SK-N-SH (cell line): ENCODE data around the gene PRIM2. TPM values are rescaled to one million over a fixed set of nuclear protein-coding genes. Genes with fewer than 3 reads are reported as not detected.

Source experiments
- CTCF ChIA-PET: fragments of 300-600, 350-600 bp; formaldehyde crosslinking; extraction: SDS; loops from one replicate; lab custom pipeline; 2021; lab: Yijun Ruan, JAX
- POLR2A ChIA-PET: fragments of 350-600 bp; sonication (Branson Sonifier 250); formaldehyde crosslinking; extraction: SDS; loops from one replicate; lab custom pipeline; 2020; ENCODE audit warnings: antibody characterized with exemption, inconsistent platforms; lab: Yijun Ruan, JAX
- DNase-seq: peaks from one replicate; pipeline ENCODE4 v3.0.0; 2012
- H2AFZ ChIP-seq: fragments of 200-600 bp; sonication (generic); 2 replicates; pipeline ENCODE4 v1.8.1; 2016; ENCODE audit warnings: antibody characterized with exemption, mild to moderate bottlenecking, low read depth
- H3F3A ChIP-seq: fragments of 200-600 bp; sonication (generic); replicated peaks from 2 replicates; pipeline ENCODE3; 2016; ENCODE audit warnings: antibody characterized with exemption, mild to moderate bottlenecking; ENCODE audit not compliant: insufficient read depth
- H3K27ac ChIP-seq, 2 experiments: fragments of 200-500 bp in 1 of 2; fragments of 200-600 bp in 1 of 2; sonication (Bioruptor generic) in 1 of 2; sonication (generic), shearing (Covaris generic) in 1 of 2; 2 replicates each; pipeline versions ENCODE4 v1.5.1 to v1.6.1; 2014 to 2016; ENCODE audit warnings: low read depth in 2 of 2, inconsistent platforms in 1 of 2, low read length in 1 of 2, mild to moderate bottlenecking in 1 of 2, mixed read lengths in 1 of 2
- H3K27me3 ChIP-seq: fragments of 200-600 bp; sonication (generic), shearing (Covaris generic); 2 replicates; pipeline ENCODE4 v1.6.1; 2016; ENCODE audit warnings: mixed run types; ENCODE audit not compliant: insufficient read depth
- H3K36me3 ChIP-seq, 2 experiments: fragments of 200-500 bp in 1 of 2; fragments of 200-600 bp in 1 of 2; sonication (Bioruptor generic) in 1 of 2; sonication (generic) in 1 of 2; replicated peaks in 1 of 2; 2 replicates each; pipeline versions ENCODE3 to v1.5.1; 2014 to 2016; ENCODE audit warnings: low read length in 1 of 2, mild to moderate bottlenecking in 1 of 2; ENCODE audit not compliant: insufficient read depth in 2 of 2, control insufficient read depth in 1 of 2
- H3K4me1 ChIP-seq, 2 experiments: fragments of 200-500 bp in 1 of 2; fragments of 200-600 bp in 1 of 2; sonication (Bioruptor generic) in 1 of 2; sonication (generic), shearing (Covaris generic) in 1 of 2; 2 replicates each; pipeline versions ENCODE4 v1.5.1 to v1.6.1; 2014 to 2016; ENCODE audit warnings: low read depth in 1 of 2, low read length in 1 of 2, mixed run types in 1 of 2; ENCODE audit not compliant: insufficient read depth in 2 of 2, control insufficient read depth in 1 of 2
- H3K4me2 ChIP-seq: fragments of 200-600 bp; sonication (generic), shearing (Covaris generic); 2 replicates; pipeline ENCODE4 v1.6.1; 2017; ENCODE audit warnings: mixed run types
- H3K4me3 ChIP-seq, 2 experiments: fragments of 200-500 bp in 1 of 2; fragments of 200-600 bp in 1 of 2; sonication (Bioruptor generic) in 1 of 2; sonication (generic), shearing (Covaris generic) in 1 of 2; 2 replicates each; pipeline versions ENCODE4 v1.5.1 to v1.8.1; 2014 to 2016; ENCODE audit warnings: low read depth in 2 of 2, inconsistent platforms in 1 of 2, low read length in 1 of 2, mild to moderate bottlenecking in 1 of 2, mixed read lengths in 1 of 2, moderate library complexity in 1 of 2
- H3K79me2 ChIP-seq: fragments of 200-600 bp; sonication (generic); 2 replicates; pipeline ENCODE4 v1.8.1; 2017; ENCODE audit warnings: mild to moderate bottlenecking; ENCODE audit not compliant: insufficient read depth
- H3K9ac ChIP-seq: fragments of 200-600 bp; sonication (generic); 2 replicates; pipeline ENCODE4 v1.6.1; 2017; ENCODE audit warnings: mixed run types
- H3K9me2 ChIP-seq: fragments of 200-600 bp; sonication (generic); 2 replicates; pipeline ENCODE4 v1.6.1; 2017; ENCODE audit warnings: mixed run types
- H3K9me3 ChIP-seq: fragments of 200-600 bp; sonication (generic); 2 replicates; pipeline ENCODE4 v1.6.1; 2017; ENCODE audit warnings: mixed run types, mild to moderate bottlenecking, moderate library complexity
- H4K20me1 ChIP-seq: fragments of 200-600 bp; sonication (generic); 2 replicates; pipeline ENCODE4 v1.6.1; 2017; ENCODE audit warnings: mild to moderate bottlenecking, mixed run types; ENCODE audit not compliant: insufficient read depth
- EP300 ChIP-seq, 2 experiments: IDR thresholded peaks; 2 replicates each; pipeline versions ENCODE4 v1.4.0 to v1.6.1; 2012; ENCODE audit warnings: borderline replicate concordance in 1 of 2, low read depth in 1 of 2, low read length in 1 of 2
- EZH2phosphoT487 ChIP-seq: fragments of 200-600 bp; sonication (generic); IDR thresholded peaks from 2 replicates; pipeline ENCODE4 v1.6.1; 2017; ENCODE audit warnings: low read depth, mixed run types, mild to moderate bottlenecking, antibody characterized with exemption, moderate library complexity, borderline replicate concordance
- GABPA ChIP-seq: IDR thresholded peaks from 2 replicates; pipeline ENCODE4 v1.4.0; 2012; ENCODE audit warnings: low read depth, mild to moderate bottlenecking
- GATA2 ChIP-seq: sonication (generic); formaldehyde crosslinking; IDR thresholded peaks from 2 replicates; pipeline ENCODE4 v1.5.0; 2020; ENCODE audit warnings: mild to moderate bottlenecking, missing genetic modification reagents
- MXI1 ChIP-seq: IDR thresholded peaks from 2 replicates; pipeline ENCODE4 v1.6.1; 2012; ENCODE audit warnings: mild to moderate bottlenecking, low read depth, low read length, improper control_type of control experiment
- POLR2AphosphoS5 ChIP-seq: IDR thresholded peaks from 2 replicates; pipeline ENCODE4 v1.6.1; 2012; ENCODE audit warnings: low read depth, low read length
- RCOR1 ChIP-seq: fragments of 150-350 bp; IDR thresholded peaks from 2 replicates; pipeline ENCODE4 v1.6.1; 2017; ENCODE audit warnings: antibody characterized with exemption, low read length
- TCF12 ChIP-seq: IDR thresholded peaks from 2 replicates; pipeline ENCODE4 v1.4.0; 2012
- TEAD4 ChIP-seq: IDR thresholded peaks from 2 replicates; pipeline ENCODE4 v1.4.0; 2012; ENCODE audit warnings: mild to moderate bottlenecking, borderline replicate concordance; ENCODE audit not compliant: insufficient read depth
- USF1 ChIP-seq: IDR thresholded peaks from 2 replicates; pipeline ENCODE4 v1.4.0; 2012; ENCODE audit warnings: low read depth, borderline replicate concordance
- WGBS: methylation state at CpG from one replicate; pipeline ENCODE4 v1.1.6; 2017; ENCODE audit warnings: low lambda C conversion rate; 5-methylcytosine and 5-hydroxymethylcytosine counted together
- polyA plus RNA-seq, 3 experiments: library from polyadenylated mRNA; depleted of rRNA; stranded (reverse); fragments of >200 nt; gene quantifications; 2 replicates each; pipeline ENCODE4 v1.2.3, GENCODE V29; 2012
- TF ChIP-seq, protein P1 (sequence below): IDR thresholded peaks from 2 replicates; pipeline ENCODE4 v1.4.0; 2012; ENCODE audit warnings: low read depth, borderline replicate concordance
- TF ChIP-seq, protein P2 (sequence below): IDR thresholded peaks from 2 replicates; pipeline ENCODE4; 2012
- TF ChIP-seq, protein P3 (sequence below): IDR thresholded peaks from 2 replicates; pipeline ENCODE4 v1.4.0; 2012; ENCODE audit warnings: low read depth

The PRIM2 gene
- polyA plus RNA-seq, 1 of the 3 experiments (the other 2 are of a cell fraction): 14.1 TPM

DNA sequence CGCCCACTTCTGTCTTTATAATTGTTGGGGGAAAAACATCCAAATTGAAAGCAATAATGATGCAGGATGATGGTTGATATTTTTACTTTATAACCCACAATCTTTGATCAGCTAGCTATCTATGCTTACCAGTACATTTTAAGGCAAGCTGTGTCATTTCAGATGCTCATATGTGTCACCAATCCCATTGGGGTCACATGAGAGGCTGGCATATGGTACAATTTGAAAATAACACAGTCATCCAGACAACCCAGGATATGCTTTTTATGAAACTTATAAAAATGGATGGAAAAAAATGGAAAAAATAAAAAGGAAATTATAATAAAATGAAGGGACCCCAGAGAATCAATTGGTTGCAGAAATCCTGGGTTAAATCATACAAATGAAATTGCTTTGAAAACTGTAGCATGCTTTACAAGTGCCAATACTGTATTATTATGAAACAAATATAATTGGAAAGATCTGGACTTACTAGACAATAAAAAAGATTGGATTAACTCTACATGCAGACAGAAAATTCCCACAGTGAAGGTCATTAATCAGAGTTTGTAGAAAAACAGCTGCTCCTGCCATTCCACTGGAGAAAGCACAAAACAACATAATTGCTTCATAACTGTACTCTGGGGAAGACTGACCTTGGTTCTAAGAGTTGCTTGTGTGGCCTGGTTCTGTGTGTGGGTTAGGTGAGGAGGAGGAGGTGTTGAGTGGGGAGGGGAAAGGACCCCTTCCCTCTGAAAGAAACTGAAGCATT is 13.3 kb upstream of the PRIM2 start:
- H3K79me2 ChIP-seq: no peaks in the 10 kb centered on the region
- H4K20me1 ChIP-seq: no peaks in the 10 kb centered on the region
- H3K36me3 ChIP-seq: no peaks in the 10 kb centered on the region
- TF ChIP-seq POLR2AphosphoS5: peak; percentile 51; the same call in 1 of the 2 replicates
- no peak for TF ChIP-seq TEAD4
- TF ChIP-seq, protein P1, sequence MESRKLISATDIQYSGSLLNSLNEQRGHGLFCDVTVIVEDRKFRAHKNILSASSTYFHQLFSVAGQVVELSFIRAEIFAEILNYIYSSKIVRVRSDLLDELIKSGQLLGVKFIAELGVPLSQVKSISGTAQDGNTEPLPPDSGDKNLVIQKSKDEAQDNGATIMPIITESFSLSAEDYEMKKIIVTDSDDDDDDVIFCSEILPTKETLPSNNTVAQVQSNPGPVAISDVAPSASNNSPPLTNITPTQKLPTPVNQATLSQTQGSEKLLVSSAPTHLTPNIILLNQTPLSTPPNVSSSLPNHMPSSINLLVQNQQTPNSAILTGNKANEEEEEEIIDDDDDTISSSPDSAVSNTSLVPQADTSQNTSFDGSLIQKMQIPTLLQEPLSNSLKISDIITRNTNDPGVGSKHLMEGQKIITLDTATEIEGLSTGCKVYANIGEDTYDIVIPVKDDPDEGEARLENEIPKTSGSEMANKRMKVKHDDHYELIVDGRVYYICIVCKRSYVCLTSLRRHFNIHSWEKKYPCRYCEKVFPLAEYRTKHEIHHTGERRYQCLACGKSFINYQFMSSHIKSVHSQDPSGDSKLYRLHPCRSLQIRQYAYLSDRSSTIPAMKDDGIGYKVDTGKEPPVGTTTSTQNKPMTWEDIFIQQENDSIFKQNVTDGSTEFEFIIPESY: no peak
- no peak for TF ChIP-seq GATA2 (CRISPR knock-in tag)
- no peak for TF ChIP-seq USF1
- TF ChIP-seq TCF12: peak; percentile 75
- no peak for TF ChIP-seq GABPA
- TF ChIP-seq, protein P2, sequence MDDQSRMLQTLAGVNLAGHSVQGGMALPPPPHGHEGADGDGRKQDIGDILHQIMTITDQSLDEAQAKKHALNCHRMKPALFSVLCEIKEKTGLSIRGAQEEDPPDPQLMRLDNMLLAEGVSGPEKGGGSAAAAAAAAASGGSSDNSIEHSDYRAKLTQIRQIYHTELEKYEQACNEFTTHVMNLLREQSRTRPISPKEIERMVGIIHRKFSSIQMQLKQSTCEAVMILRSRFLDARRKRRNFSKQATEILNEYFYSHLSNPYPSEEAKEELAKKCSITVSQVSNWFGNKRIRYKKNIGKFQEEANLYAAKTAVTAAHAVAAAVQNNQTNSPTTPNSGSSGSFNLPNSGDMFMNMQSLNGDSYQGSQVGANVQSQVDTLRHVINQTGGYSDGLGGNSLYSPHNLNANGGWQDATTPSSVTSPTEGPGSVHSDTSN: peak; percentile 76
- TF ChIP-seq MXI1: no peak
- TF ChIP-seq EP300 (IDR thresholded peaks at IDR 0.05; ENCODE audit: borderline replicate concordance in 1 of 2, low read depth in 1 of 2, low read length in 1 of 2): peak in 1 of 2 experiments; percentile 63; a peak in 2 of 4 replicates
- TF ChIP-seq RCOR1: peak; percentile 85; the same call in 1 of the 2 replicates
- TF ChIP-seq, protein P3, sequence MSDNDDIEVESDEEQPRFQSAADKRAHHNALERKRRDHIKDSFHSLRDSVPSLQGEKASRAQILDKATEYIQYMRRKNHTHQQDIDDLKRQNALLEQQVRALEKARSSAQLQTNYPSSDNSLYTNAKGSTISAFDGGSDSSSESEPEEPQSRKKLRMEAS: no peak
- TF ChIP-seq EZH2phosphoT487: no peak
- H3K27ac ChIP-seq: peak overlapping the region; percentile 87 to 91; a peak in 3 of 4 replicates
- peak overlapping the region; percentile 56; the same call in 1 of the 2 replicates for H2AFZ ChIP-seq
- peaks cover 14% of the 10 kb centered on the region for H3F3A ChIP-seq
- 94% methylated on average over 1 of the region's 1 CpG for WGBS
- 0 out of 2 replicates have a peak overlapping the region, but pooled peaks have one; percentile 54 for H3K9ac ChIP-seq
- H3K9me2 ChIP-seq: no peaks in the 10 kb centered on the region
- no peaks in the 10 kb centered on the region for H3K9me3 ChIP-seq
- POLR2A ChIA-PET: interaction anchor here (0.6 kb wide), 1 partner anchor 52 kb away, joined by 3 read pairs; no protein-coding TSS in a partner anchor
- DNase-seq: peak; percentile 37
- H3K4me3 ChIP-seq: no peak overlapping the region
- CTCF ChIA-PET: interaction anchor here (1.9 kb wide), 1 partner anchor 12 kb away, joined by 13 read pairs; the partner anchor contains the start of gene PRIM2
- peaks cover 3 to 31% of the 10 kb centered on the region in 2 experiments; a peak in 3 of 4 replicates for H3K4me1 ChIP-seq
- H3K4me2 ChIP-seq: peak overlapping the region; percentile 53; the same call in 1 of the 2 replicates
- H3K27me3 ChIP-seq: no peaks in the 10 kb centered on the region
